SK-N-SH treated with all-trans-retinoic acid at 6 μM for 48 hours (cell line): ENCODE data around the gene UGT1A8.

ENCODE experiments used
- BACH2 ChIP-seq: fragments of 250-450 bp; sonication (Bioruptor Pico); IDR thresholded peaks from 2 replicates; pipeline ENCODE4 v1.9.0; 2021; ENCODE audit warnings: mild to moderate bottlenecking, borderline replicate concordance
- ESRRG ChIP-seq: fragments of 250-450 bp; sonication (Bioruptor Pico); IDR thresholded peaks from 2 replicates; pipeline ENCODE4 v1.6.1; 2021; ENCODE audit warnings: mild to moderate bottlenecking
- GLIS3 ChIP-seq: fragments of 250-450 bp; sonication (Bioruptor Pico); IDR thresholded peaks from 2 replicates; pipeline ENCODE4 v1.5.0; 2020; ENCODE audit warnings: mild to moderate bottlenecking, moderate library complexity
- ISL1 ChIP-seq: fragments of 250-450 bp; sonication (Bioruptor Pico); IDR thresholded peaks from 2 replicates; pipeline ENCODE4 v2.1.2; 2022; ENCODE audit warnings: mild to moderate bottlenecking, moderate library complexity
- PPARA ChIP-seq: fragments of 250-450 bp; sonication (Bioruptor Pico); IDR thresholded peaks from 2 replicates; pipeline ENCODE4 v1.5.0; 2020; ENCODE audit warnings: mild to moderate bottlenecking, borderline replicate concordance
- TCF4 ChIP-seq: fragments of 250-450 bp; sonication (Bioruptor Pico); IDR thresholded peaks from 2 replicates; pipeline ENCODE4 v1.8.0; 2021; ENCODE audit warnings: mild to moderate bottlenecking, moderate library complexity, borderline replicate concordance
- TOX ChIP-seq: fragments of 250-450 bp; sonication (Bioruptor Pico); IDR thresholded peaks from 2 replicates; pipeline ENCODE4 v1.8.0; 2021; ENCODE audit warnings: mild to moderate bottlenecking, moderate library complexity, borderline replicate concordance
- ZFP3 ChIP-seq: fragments of 250-450 bp; sonication (Bioruptor Pico); IDR thresholded peaks from 2 replicates; pipeline ENCODE4 v1.5.0; 2020; ENCODE audit warnings: mild to moderate bottlenecking, moderate library complexity
- ZNF565 ChIP-seq: fragments of 450-650 bp; formaldehyde crosslinking; conservative IDR thresholded peaks from 2 replicates; pipeline ENCODE4 v1.5.0; 2020; ENCODE audit warnings: low read depth, mild to moderate bottlenecking, moderate library complexity
- TF ChIP-seq, protein P1 (sequence below): fragments of 250-450 bp; sonication (Bioruptor Pico); IDR thresholded peaks from 2 replicates; pipeline ENCODE4 v1.5.0; 2020; ENCODE audit warnings: mild to moderate bottlenecking, moderate library complexity

DNA sequence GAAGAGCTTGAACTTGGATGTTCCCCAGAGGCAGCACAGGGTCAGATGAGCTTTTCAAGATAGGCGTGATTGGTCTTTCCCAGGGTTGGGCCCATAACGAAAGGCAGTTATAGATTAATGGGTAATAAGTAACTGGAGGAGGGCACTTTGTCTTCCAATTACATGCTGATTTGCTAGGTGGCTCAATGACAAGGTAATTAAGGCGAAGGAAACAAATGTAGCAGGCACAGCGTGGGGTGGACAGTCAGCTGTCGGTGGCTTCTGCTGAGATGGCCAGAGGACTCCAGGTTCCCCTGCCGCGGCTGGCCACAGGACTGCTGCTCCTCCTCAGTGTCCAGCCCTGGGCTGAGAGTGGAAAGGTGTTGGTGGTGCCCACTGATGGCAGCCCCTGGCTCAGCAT is 101.1 kb downstream of the UGT1A8 start, which contains the start of gene UGT1A4:
- TF ChIP-seq ZNF565 (CRISPR knock-in tag) (no peak), ISL1 (CRISPR knock-in tag) (no peak), ESRRG (CRISPR knock-in tag) (no peak), BACH2 (CRISPR knock-in tag) (no peak), TOX (CRISPR knock-in tag) (no peak), ZFP3 (CRISPR knock-in tag) (no peak), TCF4 (no peak), PPARA (CRISPR knock-in tag) (no peak), GLIS3 (no peak)
- TF ChIP-seq, protein P1, sequence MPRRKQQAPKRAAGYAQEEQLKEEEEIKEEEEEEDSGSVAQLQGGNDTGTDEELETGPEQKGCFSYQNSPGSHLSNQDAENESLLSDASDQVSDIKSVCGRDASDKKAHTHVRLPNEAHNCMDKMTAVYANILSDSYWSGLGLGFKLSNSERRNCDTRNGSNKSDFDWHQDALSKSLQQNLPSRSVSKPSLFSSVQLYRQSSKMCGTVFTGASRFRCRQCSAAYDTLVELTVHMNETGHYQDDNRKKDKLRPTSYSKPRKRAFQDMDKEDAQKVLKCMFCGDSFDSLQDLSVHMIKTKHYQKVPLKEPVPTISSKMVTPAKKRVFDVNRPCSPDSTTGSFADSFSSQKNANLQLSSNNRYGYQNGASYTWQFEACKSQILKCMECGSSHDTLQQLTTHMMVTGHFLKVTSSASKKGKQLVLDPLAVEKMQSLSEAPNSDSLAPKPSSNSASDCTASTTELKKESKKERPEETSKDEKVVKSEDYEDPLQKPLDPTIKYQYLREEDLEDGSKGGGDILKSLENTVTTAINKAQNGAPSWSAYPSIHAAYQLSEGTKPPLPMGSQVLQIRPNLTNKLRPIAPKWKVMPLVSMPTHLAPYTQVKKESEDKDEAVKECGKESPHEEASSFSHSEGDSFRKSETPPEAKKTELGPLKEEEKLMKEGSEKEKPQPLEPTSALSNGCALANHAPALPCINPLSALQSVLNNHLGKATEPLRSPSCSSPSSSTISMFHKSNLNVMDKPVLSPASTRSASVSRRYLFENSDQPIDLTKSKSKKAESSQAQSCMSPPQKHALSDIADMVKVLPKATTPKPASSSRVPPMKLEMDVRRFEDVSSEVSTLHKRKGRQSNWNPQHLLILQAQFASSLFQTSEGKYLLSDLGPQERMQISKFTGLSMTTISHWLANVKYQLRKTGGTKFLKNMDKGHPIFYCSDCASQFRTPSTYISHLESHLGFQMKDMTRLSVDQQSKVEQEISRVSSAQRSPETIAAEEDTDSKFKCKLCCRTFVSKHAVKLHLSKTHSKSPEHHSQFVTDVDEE (CRISPR knock-in tag), result no peak
